Placental epithelial cell (primary cell): ENCODE results near the gene LSM5. TPM values are rescaled to one million over a fixed set of nuclear protein-coding genes. Genes with fewer than 3 reads are reported as not detected.

Experiments used
- total RNA-seq: library from RNA; depleted of rRNA; stranded (reverse); fragments of >200 nt; gene quantifications from 2 replicates; pipeline ENCODE4 v1.2.3, GENCODE V29; 2012

LSM5 gene
- total RNA-seq: 14.1 and 15.0 TPM in 2 replicates

GRCh38 chr7:32490127-32490796 lies at the start of gene LSM5:
TSS of gene LSM5 (minus strand) at chr7:32490380. CDS start at chr7:32490365, 15 bp downstream.

GRCh38 chr7:32495298-32496051 lies 5.3 kb upstream of the LSM5 start, which contains the start of gene AVL9:
TSS of gene AVL9 (plus strand) at chr7:32495489. CDS start at chr7:32495710, 221 bp downstream.

Other genes starting within 250 kb of the LSM5 start
- 19.6 and 24.8 TPM in 2 replicates for gene AVL9, start 5.1 kb upstream of the LSM5 start, total RNA-seq